Vagina (tissue), 2 donors: Measurements from ENCODE around the gene CR1. TPM values are rescaled to one million over a fixed set of nuclear protein-coding genes. Genes with fewer than 3 reads are reported as not detected.
"Not testable (repeated sequence)": the region's sequence is repeated elsewhere in the genome, so short reads cannot be mapped to it uniquely, and the experiment has no call there.

ENCODE experiments used
- DNase-seq, 2 donors: peaks; one replicate each; pipeline ENCODE4 v3.0.0-alpha.2; 2017; ENCODE audit errors: extremely low spot score in 2 of 2
- H3K27ac ChIP-seq: fragments of 200-600 bp; sonication (generic); one replicate; pipeline ENCODE4 v1.5.1; 2019
- H3K27me3 ChIP-seq: fragments of 200-600 bp; sonication (generic); one replicate; pipeline ENCODE4 v1.5.1; 2019
- H3K36me3 ChIP-seq, 2 donors: fragments of 200-600 bp; sonication (generic); one replicate each; pipeline ENCODE4 v1.5.1; 2017 to 2019
- H3K4me1 ChIP-seq: fragments of 200-600 bp; sonication (generic); one replicate; pipeline ENCODE4 v1.5.1; 2019
- H3K4me3 ChIP-seq, 2 donors: fragments of 200-600 bp; sonication (generic); 1 replicate in 1 of 2; 2 replicates in 1 of 2; pipeline ENCODE4 v1.5.1; 2016 to 2019
- H3K9me3 ChIP-seq: fragments of 200-600 bp; sonication (generic); one replicate; pipeline ENCODE4 v1.5.1; 2019
- POLR2A ChIP-seq, 2 donors: fragments of 450-650 bp; IDR thresholded peaks; one replicate each; pipeline ENCODE4 v1.6.1; 2017; ENCODE audit warnings: antibody characterized with exemption in 2 of 2, mild to moderate bottlenecking in 2 of 2, moderate library complexity in 2 of 2
- POLR2AphosphoS5 ChIP-seq, 2 donors: sonication (generic); formaldehyde crosslinking; IDR thresholded peaks; one replicate each; pipeline ENCODE4 v1.9.0; 2017; ENCODE audit warnings: antibody characterized with exemption in 2 of 2, mild to moderate bottlenecking in 2 of 2, low read depth in 1 of 2; ENCODE audit not compliant: insufficient read depth in 1 of 2
- intact Hi-C: fragments of 100-400 bp; cut with DNase I; formaldehyde crosslinking; loops from one replicate; pipeline ENCODE4 v1.15.1; 2023
- total RNA-seq: library from RNA; depleted of rRNA; stranded (reverse); fragments of >200 nt; gene quantifications from one replicate; pipeline ENCODE4 v1.2.3, GENCODE V29; 2016
- TF ChIP-seq, protein P1 (sequence below), 3 experiments: fragments of 450-650 bp in 2 of 3; fragments of 200-600 bp in 1 of 3; sonication (generic) in 1 of 3; IDR thresholded peaks; one replicate each; pipeline ENCODE4 v1.5.1; 2017 to 2019; ENCODE audit warnings: antibody characterized with exemption in 3 of 3, mild to moderate bottlenecking in 2 of 3, moderate library complexity in 2 of 3

The CR1 gene
- total RNA-seq, 1 donor from 2014 or later = 2.5 TPM

DNA sequence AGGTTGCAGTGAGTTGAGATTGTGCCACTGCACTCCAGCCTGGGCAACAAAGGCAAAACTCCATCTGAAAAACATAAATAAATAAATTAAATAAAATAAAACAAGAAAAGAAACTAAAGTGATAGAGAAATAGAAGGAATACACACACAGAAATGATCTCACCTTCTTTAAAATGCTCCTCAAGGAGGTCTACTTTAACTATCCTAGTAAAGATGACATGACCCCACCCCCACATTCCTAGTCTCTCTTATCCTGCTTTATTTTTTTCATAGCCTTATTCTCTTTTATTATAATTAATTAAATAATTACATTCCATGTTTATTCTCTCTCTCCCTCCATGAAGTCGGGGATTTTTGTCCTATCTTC lies 131.0 kb downstream of the CR1 start:
- Histone ChIP-seq H3K27me3 (no peaks in the 10 kb centered on the region), H3K9me3 (no peaks in the 10 kb centered on the region), H3K4me1 (no peaks in the 10 kb centered on the region), H3K36me3 (no peaks in the 10 kb centered on the region), H3K27ac (no peak overlapping the region), H3K4me3 (no peak overlapping the region)
- intact Hi-C loops = no loop called here
- no peak for TF ChIP-seq POLR2AphosphoS5 (IDR thresholded peaks at IDR 0.05; ENCODE audit: insufficient read depth in 1 of 2, low read depth in 1 of 2)
- TF ChIP-seq, protein P1, sequence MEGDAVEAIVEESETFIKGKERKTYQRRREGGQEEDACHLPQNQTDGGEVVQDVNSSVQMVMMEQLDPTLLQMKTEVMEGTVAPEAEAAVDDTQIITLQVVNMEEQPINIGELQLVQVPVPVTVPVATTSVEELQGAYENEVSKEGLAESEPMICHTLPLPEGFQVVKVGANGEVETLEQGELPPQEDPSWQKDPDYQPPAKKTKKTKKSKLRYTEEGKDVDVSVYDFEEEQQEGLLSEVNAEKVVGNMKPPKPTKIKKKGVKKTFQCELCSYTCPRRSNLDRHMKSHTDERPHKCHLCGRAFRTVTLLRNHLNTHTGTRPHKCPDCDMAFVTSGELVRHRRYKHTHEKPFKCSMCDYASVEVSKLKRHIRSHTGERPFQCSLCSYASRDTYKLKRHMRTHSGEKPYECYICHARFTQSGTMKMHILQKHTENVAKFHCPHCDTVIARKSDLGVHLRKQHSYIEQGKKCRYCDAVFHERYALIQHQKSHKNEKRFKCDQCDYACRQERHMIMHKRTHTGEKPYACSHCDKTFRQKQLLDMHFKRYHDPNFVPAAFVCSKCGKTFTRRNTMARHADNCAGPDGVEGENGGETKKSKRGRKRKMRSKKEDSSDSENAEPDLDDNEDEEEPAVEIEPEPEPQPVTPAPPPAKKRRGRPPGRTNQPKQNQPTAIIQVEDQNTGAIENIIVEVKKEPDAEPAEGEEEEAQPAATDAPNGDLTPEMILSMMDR (IDR thresholded peaks at IDR 0.05) = no peak
- no peak for TF ChIP-seq POLR2A (IDR thresholded peaks at IDR 0.05)
- no peak for DNase-seq

GRCh38 chr1:207627496-207627895 lies 131.5 kb downstream of the CR1 start:
- Histone ChIP-seq H3K36me3 (no peaks in the 10 kb centered on the region), H3K9me3 (no peaks in the 10 kb centered on the region), H3K4me1 (no peaks in the 10 kb centered on the region), H3K27ac (no peak overlapping the region), H3K27me3 (no peaks in the 10 kb centered on the region), H3K4me3 (no peak overlapping the region)
- intact Hi-C loops = no loop called here
- no peak for DNase-seq
- TF ChIP-seq POLR2A (IDR thresholded peaks at IDR 0.05) (no peak), POLR2AphosphoS5 (IDR thresholded peaks at IDR 0.05; ENCODE audit: insufficient read depth in 1 of 2, low read depth in 1 of 2) (no peak)
- TF ChIP-seq, protein P1 (IDR thresholded peaks at IDR 0.05) = no peak

DNA sequence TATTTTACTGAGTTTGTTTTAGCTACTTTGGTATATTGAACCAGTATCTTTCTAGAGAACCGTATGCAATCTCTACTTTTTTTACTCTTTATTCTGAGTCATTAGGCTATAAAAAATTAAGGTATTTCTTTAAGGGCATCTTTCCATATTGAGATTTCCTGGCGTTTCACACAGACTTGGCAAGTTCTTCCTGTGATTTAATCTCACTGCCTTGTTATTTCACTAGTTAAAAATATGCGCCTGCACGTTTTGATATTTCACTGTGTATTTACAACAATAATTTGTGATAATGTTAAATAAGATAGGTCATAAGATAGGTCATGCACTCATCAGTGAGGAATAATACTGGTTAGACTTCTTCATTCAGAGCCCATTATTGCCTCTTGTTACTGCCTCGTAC lies 132.8 kb downstream of the CR1 start:
- no peaks in the 10 kb centered on the region for H3K27me3 ChIP-seq
- no peak overlapping the region for H3K27ac ChIP-seq
- TF ChIP-seq POLR2A (IDR thresholded peaks at IDR 0.05) (no peak), POLR2AphosphoS5 (IDR thresholded peaks at IDR 0.05; ENCODE audit: insufficient read depth in 1 of 2, low read depth in 1 of 2) (no peak)
- TF ChIP-seq, protein P1 (IDR thresholded peaks at IDR 0.05) = no peak
- no peak overlapping the region for H3K4me3 ChIP-seq
- DNase-seq = no peak
- H3K9me3 ChIP-seq = no peaks in the 10 kb centered on the region
- H3K4me1 ChIP-seq = no peaks in the 10 kb centered on the region
- no peaks in the 10 kb centered on the region for H3K36me3 ChIP-seq
- intact Hi-C loops = no loop called here

GRCh38 chr1:207631137-207631536 lies 135.2 kb downstream of the CR1 start:
- no peak overlapping the region for H3K4me3 ChIP-seq
- H3K27ac ChIP-seq = no peak overlapping the region
- intact Hi-C loops = no loop called here
- TF ChIP-seq POLR2AphosphoS5 (IDR thresholded peaks at IDR 0.05; ENCODE audit: insufficient read depth in 1 of 2, low read depth in 1 of 2) = no peak
- no peak for TF ChIP-seq POLR2A (IDR thresholded peaks at IDR 0.05)
- TF ChIP-seq, protein P1 (IDR thresholded peaks at IDR 0.05) = no peak
- no peaks in the 10 kb centered on the region for H3K36me3 ChIP-seq
- no peaks in the 10 kb centered on the region for H3K27me3 ChIP-seq
- DNase-seq = no peak
- H3K9me3 ChIP-seq = no peaks in the 10 kb centered on the region
- no peaks in the 10 kb centered on the region for H3K4me1 ChIP-seq

GRCh38 chr1:207633226-207633625 lies 137.3 kb downstream of the CR1 start:
- Histone ChIP-seq H3K4me1 (no peaks in the 10 kb centered on the region), H3K4me3 (no peak overlapping the region), H3K27me3 (no peaks in the 10 kb centered on the region), H3K36me3 (no peaks in the 10 kb centered on the region), H3K27ac (no peak overlapping the region), H3K9me3 (no peaks in the 10 kb centered on the region)
- intact Hi-C loops = no loop called here
- DNase-seq = no peak
- TF ChIP-seq POLR2A (IDR thresholded peaks at IDR 0.05) (no peak), POLR2AphosphoS5 (IDR thresholded peaks at IDR 0.05; ENCODE audit: insufficient read depth in 1 of 2, low read depth in 1 of 2) (no peak)
- TF ChIP-seq, protein P1 (IDR thresholded peaks at IDR 0.05) = no peak

DNA sequence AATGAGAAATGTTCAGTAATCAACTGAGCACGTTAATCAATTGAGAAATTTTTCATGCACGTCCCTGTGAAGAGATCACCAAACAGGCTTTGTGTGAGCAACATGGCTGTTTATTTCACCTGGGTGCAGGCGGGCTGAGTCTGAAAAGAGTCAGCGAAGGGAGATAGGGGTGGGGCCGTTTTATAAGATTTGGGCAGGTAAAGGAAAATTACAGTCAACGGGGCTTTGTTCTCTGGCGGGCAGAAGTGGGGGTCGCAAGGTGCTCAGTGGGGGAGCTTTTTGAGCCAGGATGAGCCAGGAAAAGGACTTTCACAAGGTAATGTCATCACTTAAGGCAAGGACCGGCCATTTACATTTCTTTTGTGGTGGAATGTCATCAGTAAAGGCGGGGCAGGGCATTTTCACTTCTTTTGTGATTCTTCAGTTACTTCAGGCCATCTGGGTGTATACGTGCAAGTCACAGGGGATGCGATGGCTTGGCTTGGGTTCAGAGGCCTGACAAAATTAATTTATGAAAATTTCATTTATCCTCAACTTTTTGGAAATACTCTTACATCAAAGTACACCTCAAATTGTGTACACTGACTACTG lies 137.8 kb downstream of the CR1 start:
- H3K4me1 ChIP-seq, H3K27ac ChIP-seq, H3K9me3 ChIP-seq, DNase-seq, H3K27me3 ChIP-seq, H3K4me3 ChIP-seq, intact Hi-C loops, H3K36me3 ChIP-seq: not testable (repeated sequence)

DNA sequence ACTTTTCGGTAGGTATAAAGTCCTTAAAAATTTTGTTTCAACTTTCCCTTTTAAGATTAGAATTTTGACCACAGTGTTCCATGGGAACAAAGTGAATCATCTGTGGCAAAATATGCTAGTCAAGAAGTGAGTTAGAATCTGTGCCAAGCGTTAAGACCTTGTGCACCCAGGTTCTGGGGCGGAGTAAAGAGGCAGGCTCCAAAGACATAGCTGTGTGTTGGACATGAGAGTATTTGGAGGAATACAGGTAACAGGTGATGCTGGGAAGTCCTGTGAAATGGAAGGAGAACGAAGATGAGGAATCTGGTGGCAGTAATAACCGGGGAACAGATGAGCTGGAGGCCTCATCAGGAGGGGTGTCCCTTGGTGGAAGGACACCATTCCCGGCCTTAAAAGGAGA lies 138.3 kb downstream of the CR1 start:
- H3K27me3 ChIP-seq, intact Hi-C loops: not testable (repeated sequence)

GRCh38 chr1:207635569-207636186 lies 139.7 kb downstream of the CR1 start:
- intact Hi-C loops = not testable (repeated sequence)

More for the DNA sequence above, 138.3 kb downstream of the CR1 start:
- H3K4me3 ChIP-seq, H3K27ac ChIP-seq, H3K9me3 ChIP-seq, H3K4me1 ChIP-seq, H3K36me3 ChIP-seq, DNase-seq: not testable (repeated sequence)

More at GRCh38 chr1:207635569-207636186, 139.7 kb downstream of the CR1 start:
- H3K27me3 ChIP-seq, H3K9me3 ChIP-seq, H3K4me3 ChIP-seq, H3K36me3 ChIP-seq, H3K27ac ChIP-seq, DNase-seq, H3K4me1 ChIP-seq: not testable (repeated sequence)
